ENCODE results near the gene APC.

Gene APC

DNA sequence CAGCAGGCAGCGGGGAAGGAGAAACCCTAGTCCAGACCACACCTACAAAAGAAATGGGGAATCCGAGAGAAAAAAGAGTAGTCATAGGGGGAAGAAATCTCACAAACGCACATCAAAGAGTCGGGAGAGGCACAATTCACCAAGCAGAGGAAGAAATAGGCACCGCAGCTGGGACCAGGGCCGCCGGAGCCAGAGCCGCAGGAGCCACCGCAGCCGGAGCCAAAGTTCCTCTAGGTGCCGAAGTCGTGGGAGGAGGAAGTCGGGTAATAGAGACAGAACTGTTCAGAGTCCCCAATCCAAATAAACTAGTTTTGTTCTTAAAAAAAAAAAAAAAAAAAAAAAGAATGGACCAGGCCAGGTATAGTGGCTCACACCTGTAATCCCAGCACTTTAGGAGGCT lies 155.1 kb downstream of the APC start:
- H3K4me1 ChIP-seq (ENCODE audit: low read length): peaks cover 7% of the 10 kb centered on the region; the same call in 1 of the 2 replicates
- no peaks in the 10 kb centered on the region for H3K9me3 ChIP-seq (replicated peaks; ENCODE audit: insufficient read depth, low read length)
- H3K4me2 ChIP-seq (ENCODE audit: low read depth, low read length): no peak overlapping the region
- H3K79me2 ChIP-seq (ENCODE audit: low read length): peaks cover 67% of the 10 kb centered on the region
- H3K9me2 ChIP-seq (replicated peaks; ENCODE audit: insufficient read depth, low read length): no peaks in the 10 kb centered on the region
- H3K27ac ChIP-seq (ENCODE audit: low read length): no peak overlapping the region
- H3K9ac ChIP-seq (ENCODE audit: low read length): no peak overlapping the region
- DNase-seq: no peak
- H2AFZ ChIP-seq (ENCODE audit: low read length): no peak overlapping the region
- TF ChIP-seq EZH2 (optimal IDR thresholded peaks at IDR 0.05; ENCODE audit: low read depth, low read length) (no peak), CTCF (IDR thresholded peaks at IDR 0.05; ENCODE audit: low read length) (no peak), EZH2phosphoT487 (IDR thresholded peaks at IDR 0.05; ENCODE audit: low read length) (no peak)
- no peaks in the 10 kb centered on the region for H4K20me1 ChIP-seq (ENCODE audit: insufficient read depth, low read length)
- H3F3A ChIP-seq (ENCODE audit: insufficient read depth, low read length): no peaks in the 10 kb centered on the region; the same call in 1 of the 2 replicates
- no peaks in the 10 kb centered on the region; the same call in 1 of the 2 replicates for H3K36me3 ChIP-seq (replicated peaks; ENCODE audit: insufficient read depth, low read length)
- H3K27me3 ChIP-seq (replicated peaks; ENCODE audit: insufficient read depth, low read length): no peaks in the 10 kb centered on the region
- H3K4me3 ChIP-seq (ENCODE audit: low read length): no peak overlapping the region

- TF ChIP-seq EZH2 (optimal IDR thresholded peaks at IDR 0.05; ENCODE audit: low read depth, low read length): no peak
- TF ChIP-seq CTCF (IDR thresholded peaks at IDR 0.05; ENCODE audit: low read length): no peak
- no peak for TF ChIP-seq EZH2phosphoT487 (IDR thresholded peaks at IDR 0.05; ENCODE audit: low read length)
- Histone ChIP-seq H3K4me3 (ENCODE audit: low read length) (no peak overlapping the region), H3K9ac (ENCODE audit: low read length) (no peak overlapping the region), H3K36me3 (replicated peaks; ENCODE audit: insufficient read depth, low read length) (peaks cover 4% of the 10 kb centered on the region; the same call in 1 of the 2 replicates), H3K4me2 (ENCODE audit: low read depth, low read length) (no peak overlapping the region), H3K79me2 (ENCODE audit: low read length) (peaks cover 57% of the 10 kb centered on the region), H3K27me3 (replicated peaks; ENCODE audit: insufficient read depth, low read length) (no peaks in the 10 kb centered on the region), H3K4me1 (ENCODE audit: low read length) (peaks cover 4% of the 10 kb centered on the region; the same call in 1 of the 2 replicates), H3K9me3 (replicated peaks; ENCODE audit: insufficient read depth, low read length) (no peaks in the 10 kb centered on the region), H3K9me2 (replicated peaks; ENCODE audit: insufficient read depth, low read length) (no peaks in the 10 kb centered on the region), H4K20me1 (ENCODE audit: insufficient read depth, low read length) (no peaks in the 10 kb centered on the region), H3F3A (ENCODE audit: insufficient read depth, low read length) (no peaks in the 10 kb centered on the region; the same call in 1 of the 2 replicates), H3K27ac (ENCODE audit: low read length) (no peak overlapping the region), H2AFZ (ENCODE audit: low read length) (no peak overlapping the region)
- DNase-seq: no peak
Observed at GRCh38 chr5:112895682-112896081, 158.0 kb downstream of the APC start.
